DND-41 (cell line): Measurements from ENCODE around the gene ATP2B3.

ENCODE experiments used
- ATAC-seq: fragments of 200-7000 bp; cut with Tn5 transposase; 3 replicates; pipeline ENCODE4 v1.9.1; 2021; ENCODE audit warnings: low read depth; ENCODE audit not compliant: insufficient read depth
- DNase-seq: peaks from one replicate; pipeline ENCODE4 v3.0.0-alpha.2; 2020
- H2AFZ ChIP-seq: 2 replicates; pipeline ENCODE4 v1.6.0; 2012; ENCODE audit warnings: low read depth, low read length
- H3K27ac ChIP-seq: 2 replicates; pipeline ENCODE4 v1.5.1; 2012; ENCODE audit warnings: low read length, inconsistent platforms
- H3K27me3 ChIP-seq: fragments of 200-600 bp; sonication (generic); 2 replicates; pipeline ENCODE4 v1.6.0; 2012; ENCODE audit warnings: low read length, mild to moderate bottlenecking, inconsistent platforms; ENCODE audit not compliant: insufficient read depth, poor library complexity
- H3K36me3 ChIP-seq: 2 replicates; pipeline ENCODE4 v1.5.1; 2012; ENCODE audit warnings: low read length, inconsistent platforms; ENCODE audit not compliant: insufficient read depth
- H3K4me1 ChIP-seq: 2 replicates; pipeline ENCODE4 v1.5.1; 2012; ENCODE audit warnings: mild to moderate bottlenecking, low read length; ENCODE audit not compliant: insufficient read depth
- H3K4me2 ChIP-seq: 2 replicates; pipeline ENCODE4 v1.6.0; 2012; ENCODE audit warnings: mild to moderate bottlenecking, moderate library complexity, low read length, inconsistent platforms; ENCODE audit not compliant: insufficient read depth
- H3K4me3 ChIP-seq, 2 experiments: fragments of 200-600 bp in 1 of 2; shearing (Covaris generic) in 1 of 2; 2 replicates each; pipeline ENCODE4 v1.5.1; 2012 to 2016; ENCODE audit warnings: inconsistent platforms in 2 of 2, low read length in 2 of 2, mild to moderate bottlenecking in 2 of 2, low read depth in 1 of 2, moderate library complexity in 1 of 2
- H3K79me2 ChIP-seq: 2 replicates; pipeline ENCODE4 v1.6.0; 2012; ENCODE audit warnings: low read length, inconsistent platforms; ENCODE audit not compliant: insufficient read depth
- H3K9ac ChIP-seq: 2 replicates; pipeline ENCODE4 v1.6.0; 2012; ENCODE audit warnings: low read depth, mild to moderate bottlenecking, inconsistent platforms, low read length, moderate library complexity
- H3K9me3 ChIP-seq: 2 replicates; pipeline ENCODE4 v1.5.1; 2012; ENCODE audit warnings: low read length, moderate library complexity, mild to moderate bottlenecking, inconsistent platforms; ENCODE audit not compliant: insufficient read depth, severe bottlenecking
- H4K20me1 ChIP-seq: 2 replicates; pipeline ENCODE4 v1.6.0; 2012; ENCODE audit warnings: low read length; ENCODE audit not compliant: insufficient read depth
- CTCF ChIP-seq: IDR thresholded peaks from 2 replicates; pipeline ENCODE4 v1.5.1; 2012; ENCODE audit warnings: borderline replicate concordance, low read length, moderate library complexity, mild to moderate bottlenecking; ENCODE audit not compliant: poor library complexity, severe bottlenecking; ENCODE audit errors: extremely low read depth
- EZH2 ChIP-seq: IDR thresholded peaks from 3 replicates; pipeline ENCODE4 v1.6.1; 2012; ENCODE audit warnings: borderline replicate concordance, low read depth, mild to moderate bottlenecking, moderate library complexity, low read length, inconsistent platforms; ENCODE audit not compliant: severe bottlenecking

ATP2B3 gene

GRCh38 chrX:153514259-153514658, 3.2 kb upstream of the ATP2B3 start:
- no peaks in the 10 kb centered on the region for H3K27me3 ChIP-seq
- H3K4me1 ChIP-seq: no peaks in the 10 kb centered on the region
- H4K20me1 ChIP-seq: no peaks in the 10 kb centered on the region
- no peak overlapping the region for H3K4me3 ChIP-seq
- no peaks in the 10 kb centered on the region for H3K79me2 ChIP-seq
- ATAC-seq (no peak), DNase-seq (no peak)
- H3K4me2 ChIP-seq: no peak overlapping the region
- no peaks in the 10 kb centered on the region for H3K9me3 ChIP-seq
- TF ChIP-seq EZH2: no peak
- TF ChIP-seq CTCF: no peak
- no peaks in the 10 kb centered on the region for H3K36me3 ChIP-seq
- no peak overlapping the region for H2AFZ ChIP-seq
- no peak overlapping the region for H3K9ac ChIP-seq
- H3K27ac ChIP-seq: no peak overlapping the region

- Histone ChIP-seq H3K9ac (no peak overlapping the region), H3K27me3 (no peaks in the 10 kb centered on the region), H3K4me3 (no peak overlapping the region), H3K9me3 (no peaks in the 10 kb centered on the region), H4K20me1 (no peaks in the 10 kb centered on the region), H3K79me2 (no peaks in the 10 kb centered on the region), H2AFZ (no peak overlapping the region), H3K27ac (no peak overlapping the region), H3K4me1 (no peaks in the 10 kb centered on the region), H3K4me2 (no peak overlapping the region), H3K36me3 (no peaks in the 10 kb centered on the region)
- ATAC-seq (no peak), DNase-seq (no peak)
- TF ChIP-seq EZH2 (no peak), CTCF (no peak)
Observed at GRCh38 chrX:153515435-153515834, 2.0 kb upstream of the ATP2B3 start.

GRCh38 chrX:153516073-153516472, 1.4 kb upstream of the ATP2B3 start:
- Histone ChIP-seq H3K9ac (no peak overlapping the region), H3K4me3 (no peak overlapping the region), H4K20me1 (no peaks in the 10 kb centered on the region), H3K9me3 (no peaks in the 10 kb centered on the region), H3K4me1 (no peaks in the 10 kb centered on the region), H3K27ac (no peak overlapping the region), H3K79me2 (no peaks in the 10 kb centered on the region), H3K27me3 (no peaks in the 10 kb centered on the region), H3K4me2 (no peak overlapping the region), H2AFZ (no peak overlapping the region), H3K36me3 (no peaks in the 10 kb centered on the region)
- DNase-seq (no peak), ATAC-seq (no peak)
- no peak for TF ChIP-seq CTCF
- TF ChIP-seq EZH2: no peak
